Hepatocyte (in vitro differentiated cells): ENCODE data around the gene PGAP2. TPM values are rescaled to one million over a fixed set of nuclear protein-coding genes. Genes with fewer than 3 reads are reported as not detected.

ENCODE experiments used
- DNase-seq: peaks from one replicate; pipeline ENCODE4 v3.0.0-alpha.2; 2016; ENCODE audit warnings: low spot score
- H2AFZ ChIP-seq: fragments of 200-600 bp; sonication (generic); 2 replicates; pipeline ENCODE4 v1.6.0; 2016; ENCODE audit warnings: antibody characterized with exemption, mild to moderate bottlenecking
- H3K27ac ChIP-seq: fragments of 200-600 bp; sonication (generic); 2 replicates; pipeline ENCODE4 v1.5.1; 2016; ENCODE audit warnings: mild to moderate bottlenecking
- H3K27me3 ChIP-seq: fragments of 200-600 bp; sonication (generic); 2 replicates; pipeline ENCODE4 v1.6.1; 2016
- H3K36me3 ChIP-seq: fragments of 200-600 bp; sonication (generic); replicated peaks from 2 replicates; pipeline ENCODE4 v1.5.1; 2016; ENCODE audit warnings: low read depth; ENCODE audit not compliant: insufficient read depth
- H3K4me1 ChIP-seq: fragments of 200-600 bp; sonication (generic); 2 replicates; pipeline ENCODE4 v1.5.1; 2016; ENCODE audit warnings: mild to moderate bottlenecking, moderate library complexity; ENCODE audit not compliant: insufficient read depth
- H3K4me2 ChIP-seq: fragments of 200-600 bp; sonication (generic); 2 replicates; pipeline ENCODE4 v1.6.0; 2016
- H3K4me3 ChIP-seq: fragments of 200-600 bp; sonication (generic); 2 replicates; pipeline ENCODE4 v1.5.1; 2016; ENCODE audit warnings: mild to moderate bottlenecking
- H3K79me2 ChIP-seq: fragments of 200-600 bp; sonication (generic); 2 replicates; pipeline ENCODE4 v1.6.0; 2017; ENCODE audit warnings: mild to moderate bottlenecking
- H3K9me2 ChIP-seq: fragments of 200-600 bp; sonication (generic); replicated peaks from 2 replicates; pipeline ENCODE4 v1.6.0; 2017; ENCODE audit warnings: mild to moderate bottlenecking; ENCODE audit not compliant: insufficient read depth
- H3K9me3 ChIP-seq: fragments of 200-600 bp; sonication (generic); 2 replicates; pipeline ENCODE4 v1.5.1; 2016; ENCODE audit warnings: low read depth, mild to moderate bottlenecking
- H4K20me1 ChIP-seq: fragments of 200-600 bp; sonication (generic); 2 replicates; pipeline ENCODE4 v1.6.0; 2016; ENCODE audit warnings: mild to moderate bottlenecking; ENCODE audit not compliant: insufficient read depth, poor library complexity, severe bottlenecking
- CTCF ChIP-seq: fragments of 200-600 bp; sonication (generic); IDR thresholded peaks from 2 replicates; pipeline ENCODE4 v1.5.1; 2016; ENCODE audit warnings: antibody characterized with exemption, mild to moderate bottlenecking; ENCODE audit not compliant: poor library complexity
- EZH2 ChIP-seq: fragments of 200-600 bp; sonication (generic); IDR thresholded peaks from 2 replicates; pipeline ENCODE4 v1.6.1; 2016; ENCODE audit warnings: antibody characterized with exemption, mild to moderate bottlenecking, borderline replicate concordance
- EZH2phosphoT487 ChIP-seq: fragments of 200-600 bp; sonication (generic); IDR thresholded peaks from one replicate; pipeline ENCODE4 v1.6.1; 2018; ENCODE audit warnings: antibody characterized with exemption, mild to moderate bottlenecking, low read depth, moderate library complexity; ENCODE audit not compliant: unreplicated experiment, severe bottlenecking
- WGBS: methylation state at CpG from one replicate; pipeline ENCODE4 v1.1.6; 2016; ENCODE audit warnings: low lambda C conversion rate; ENCODE audit errors: missing lambda C conversion rate; 5-methylcytosine and 5-hydroxymethylcytosine counted together
- polyA plus RNA-seq: library from polyadenylated mRNA; unstranded; fragments of >200 nt; fragmentation: Nextera tagmentation; extraction: Ambion mirVana; gene quantifications from 2 replicates; pipeline ENCODE4 v1.2.1, GENCODE V29; 2016
- total RNA-seq: library from RNA; depleted of rRNA; stranded (reverse); fragments of >200 nt; gene quantifications from 2 replicates; pipeline ENCODE4 v1.2.3, GENCODE V29; 2014

The PGAP2 gene
- total and polyA plus RNA-seq, 2 experiments from 2014 or later: 20.3 to 37.6 TPM

GRCh38 chr11:3840004-3840869 is 31.9 kb downstream of the PGAP2 start:
- peak; percentile 23 for DNase-seq
- Histone ChIP-seq H3K27ac (peak overlapping the region; percentile 99), H3K4me3 (peak overlapping the region; percentile 93), H3K79me2 (peaks cover 50% of the 10 kb centered on the region), H3K9me3 (no peaks in the 10 kb centered on the region), H3K27me3 (no peaks in the 10 kb centered on the region), H4K20me1 (peaks cover 15% of the 10 kb centered on the region), H2AFZ (peak overlapping the region; percentile 76), H3K4me1 (peaks cover 15% of the 10 kb centered on the region), H3K9me2 (no peaks in the 10 kb centered on the region), H3K36me3 (no peaks in the 10 kb centered on the region), H3K4me2 (peak overlapping the region; percentile 87)
- TF ChIP-seq EZH2 (no peak), CTCF (no peak), EZH2phosphoT487 (no peak)
- WGBS: 6% methylated on average over 18 of the region's 46 CpGs

- 3% methylated on average over 7 of the region's 42 CpGs for WGBS
- H3K9me2 ChIP-seq: no peaks in the 10 kb centered on the region
- H3K4me2 ChIP-seq: peak within 1 kb of the TSS; percentile 87
- H3K4me1 ChIP-seq: peaks cover 10% of the 10 kb centered on the region
- H3K9me3 ChIP-seq: no peaks in the 10 kb centered on the region
- peak within 1 kb of the TSS; percentile 99 for H3K27ac ChIP-seq
- no peak for TF ChIP-seq CTCF
- no peak for TF ChIP-seq EZH2
- TF ChIP-seq EZH2phosphoT487: no peak
- H2AFZ ChIP-seq: peak within 1 kb of the TSS; percentile 76
- no peaks in the 10 kb centered on the region for H3K36me3 ChIP-seq
- peaks cover 43% of the 10 kb centered on the region for H3K79me2 ChIP-seq
- DNase-seq: peak; percentile 89
- H4K20me1 ChIP-seq: peaks cover 15% of the 10 kb centered on the region
- no peaks in the 10 kb centered on the region for H3K27me3 ChIP-seq
- peak within 1 kb of the TSS; percentile 93 for H3K4me3 ChIP-seq
Measured at GRCh38 chr11:3840870-3841425, 32.6 kb downstream of the PGAP2 start, which contains the start of gene RHOG. Gene RHOG, minus strand, starts transcription at chr11:3840959. Its CDS starts 12,821 bp downstream, at chr11:3828138.

GRCh38 chr11:3841426-3842350 is 33.3 kb downstream of the PGAP2 start:
- 37% methylated on average over 30 of the region's 44 CpGs for WGBS

More at GRCh38 chr11:3841426-3842350, 33.3 kb downstream of the PGAP2 start:
- Histone ChIP-seq H3K9me2 (no peaks in the 10 kb centered on the region), H3K27ac (peak overlapping the region; percentile 99), H3K4me3 (peak overlapping the region; percentile 93), H3K36me3 (no peaks in the 10 kb centered on the region), H2AFZ (peak overlapping the region; percentile 76), H3K4me2 (peak overlapping the region; percentile 87), H3K79me2 (peaks cover 37% of the 10 kb centered on the region), H3K4me1 (peaks cover 10% of the 10 kb centered on the region), H3K9me3 (no peaks in the 10 kb centered on the region), H4K20me1 (peaks cover 15% of the 10 kb centered on the region), H3K27me3 (no peaks in the 10 kb centered on the region)
- TF ChIP-seq CTCF (peak; percentile 93), EZH2 (no peak)
- DNase-seq: peak; percentile 92
